GF-D8 (cell line): Measurements from ENCODE around the gene PSMG2.

Experiments
- DNase-seq: peaks from one replicate; lab custom pipeline; 2025; lab: John Stamatoyannopoulos, UW

Gene PSMG2

DNA sequence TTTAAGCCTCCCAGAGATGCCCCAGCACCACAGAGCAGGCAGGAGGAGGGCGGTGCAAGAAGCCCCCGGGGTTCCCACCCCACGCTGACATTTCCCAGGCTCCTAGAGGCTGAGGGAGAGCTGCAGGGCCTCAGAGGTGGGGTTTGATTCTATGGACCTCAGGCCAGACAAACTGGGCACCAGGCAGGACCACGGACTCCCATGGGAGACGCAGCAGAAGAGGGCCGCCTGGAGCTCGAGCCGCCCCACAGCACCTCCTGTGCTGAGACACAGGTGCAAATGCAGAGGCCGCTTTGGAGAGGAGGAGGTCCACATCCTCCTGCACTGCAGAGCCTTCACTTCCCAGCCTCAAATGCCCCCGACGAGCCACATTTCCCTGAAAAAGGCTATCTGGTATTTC is 62.7 kb downstream of the PSMG2 start:
- DNase-seq, result no peak

DNA sequence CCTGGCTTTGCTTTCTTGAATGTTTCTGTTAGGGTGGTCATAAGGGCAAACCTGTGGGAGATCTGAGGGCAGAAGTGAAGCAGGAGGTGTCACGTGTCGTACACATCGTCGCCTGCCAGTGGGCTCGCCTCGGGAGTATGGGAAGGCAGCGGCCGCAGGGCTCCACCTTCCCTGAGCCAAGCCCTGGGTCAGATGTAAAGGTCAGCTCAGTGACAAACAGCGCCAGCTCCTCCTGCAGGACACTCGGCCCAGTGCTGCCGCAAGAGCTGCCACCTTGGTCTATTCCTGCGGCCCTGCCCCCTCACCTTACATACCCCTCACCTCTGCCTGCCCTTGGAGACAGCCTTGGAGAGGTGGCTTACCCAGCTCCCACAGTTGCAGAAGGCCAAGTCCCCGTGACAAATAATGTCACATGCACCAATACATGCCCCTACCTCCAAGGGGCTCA is 64.2 kb downstream of the PSMG2 start:
- DNase-seq, result no peak

DNA sequence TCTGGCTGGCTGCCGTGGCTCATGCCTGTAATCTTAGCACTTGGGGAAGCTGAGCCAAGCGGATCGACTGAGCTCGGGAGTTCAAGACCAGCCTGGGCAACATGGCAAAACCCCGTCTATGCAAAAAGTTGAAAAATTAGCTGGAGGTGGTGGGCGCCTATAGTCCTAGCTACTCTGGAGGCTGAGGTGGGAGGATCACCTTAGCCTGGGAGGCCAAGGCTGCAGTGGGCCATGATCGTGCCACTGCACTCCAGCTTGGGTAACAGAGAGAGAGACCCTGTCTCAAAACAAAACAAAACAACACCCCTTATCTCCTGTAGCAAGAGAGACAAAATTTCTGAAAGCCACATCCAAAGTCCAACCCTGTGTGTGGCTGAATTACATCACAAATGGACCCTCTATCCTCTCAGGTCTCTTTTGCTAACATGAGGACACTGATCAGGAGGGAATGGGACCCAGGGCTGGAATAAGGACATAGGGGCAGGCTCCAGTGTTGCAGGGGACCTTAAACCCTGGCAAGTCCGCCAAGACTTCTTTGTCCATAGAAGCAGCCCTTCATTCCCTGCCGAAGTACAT is 64.8 kb downstream of the PSMG2 start:
- no peak for DNase-seq

- no peak for DNase-seq
Observed at GRCh38 chr18:12768625-12769024, 65.8 kb downstream of the PSMG2 start.

- DNase-seq, result no peak
Observed at GRCh38 chr18:12769136-12769535, 66.3 kb downstream of the PSMG2 start.

- no peak for DNase-seq
Observed at GRCh38 chr18:12769644-12770440, 67.0 kb downstream of the PSMG2 start.

GRCh38 chr18:12770469-12771219 is 67.8 kb downstream of the PSMG2 start:
- no peak for DNase-seq

DNA sequence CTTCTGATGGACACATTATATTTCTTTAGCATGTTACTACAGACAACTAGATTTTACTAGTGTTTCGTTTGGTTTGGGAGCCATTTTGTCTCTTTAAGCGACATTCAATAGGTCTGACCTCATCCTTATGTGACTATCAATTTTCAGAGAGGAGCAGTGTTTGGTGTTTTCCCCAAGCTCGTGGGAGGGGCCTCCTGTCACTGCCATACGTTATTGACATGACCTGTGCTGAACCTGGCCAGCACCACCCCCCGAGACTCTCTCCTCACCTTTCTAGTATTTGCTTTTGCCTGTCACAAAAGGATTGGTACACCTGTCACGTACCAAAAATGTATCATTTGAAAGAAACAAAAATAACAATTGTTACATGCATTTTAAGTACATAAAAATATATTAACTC is 69.3 kb downstream of the PSMG2 start:
- no peak for DNase-seq

DNA sequence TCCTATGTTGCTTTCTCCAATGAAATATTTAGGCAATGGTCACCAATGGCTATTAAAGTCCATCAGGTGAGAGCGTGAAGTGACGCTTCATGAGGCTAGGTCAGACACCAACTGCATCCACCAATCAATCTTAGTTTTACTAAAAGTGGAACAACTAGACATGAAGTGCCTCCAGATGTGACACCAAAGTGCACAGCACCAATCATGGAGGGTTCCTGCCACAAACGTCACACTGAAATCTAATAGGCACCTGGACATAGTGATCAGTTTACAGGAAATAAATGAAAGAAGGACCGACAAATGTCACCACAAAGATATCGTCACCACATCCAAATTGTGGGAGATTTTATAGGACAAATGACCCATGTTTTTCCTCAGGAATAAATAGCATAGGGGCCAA is 70.5 kb downstream of the PSMG2 start:
- DNase-seq, result no peak

- DNase-seq, result no peak
Observed at GRCh38 chr18:12774982-12775381, 72.1 kb downstream of the PSMG2 start.
